ENCODE data around the gene ATG101.
A peak's percentile ranks its signal among the peaks of the same experiment; 100 is the strongest.
"Not testable (repeated sequence)": the region's sequence is repeated elsewhere in the genome, so short reads cannot be mapped to it uniquely, and the experiment has no call there.

Gene ATG101

DNA sequence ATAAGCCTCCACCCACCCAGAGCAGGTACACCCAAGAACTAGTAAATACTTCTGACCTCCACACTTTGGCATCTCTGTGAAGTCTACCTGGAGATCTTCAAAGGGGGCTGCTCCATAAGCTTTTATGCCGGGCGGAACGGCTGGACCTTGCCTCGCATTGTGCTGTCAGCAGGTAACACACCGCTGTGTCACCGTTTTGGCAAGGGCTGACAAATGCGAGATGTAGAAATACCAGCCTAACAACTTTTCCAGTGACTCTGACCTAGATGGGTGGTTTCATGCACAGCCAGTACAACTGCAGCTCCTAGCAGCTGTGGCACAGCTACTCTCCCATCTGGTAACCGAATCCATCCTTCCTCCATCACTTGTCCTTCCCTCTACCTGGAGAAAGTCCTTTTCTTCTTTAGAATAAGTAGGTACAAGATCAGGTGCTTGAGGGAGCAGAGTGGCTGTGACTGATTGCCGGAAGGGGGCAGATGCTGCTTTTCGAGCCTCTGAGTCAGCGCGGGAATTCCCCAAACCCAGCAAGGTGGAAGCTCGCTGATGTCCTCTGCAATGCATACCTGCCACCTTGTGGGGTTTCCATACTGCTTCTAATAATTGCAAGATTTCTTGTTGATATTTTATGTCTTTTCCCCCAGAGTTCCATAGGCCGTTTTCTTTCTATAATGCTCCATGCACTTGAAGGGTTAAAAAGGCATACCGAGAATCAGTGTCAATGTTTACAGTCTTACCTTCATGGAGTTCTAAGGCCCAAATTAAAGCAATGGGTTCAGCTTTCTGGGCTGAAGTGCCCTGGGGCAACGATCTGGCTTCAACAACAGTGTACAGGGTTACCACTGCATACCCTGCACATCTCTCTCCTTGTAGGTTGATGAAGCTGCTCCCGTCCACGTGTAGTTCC, 46.7 kb downstream of the ATG101 start:
- peak; percentile 76 for DNase-seq

GRCh38 chr12:52117806-52118475, 48.2 kb downstream of the ATG101 start:
- not testable (repeated sequence) for DNase-seq

GRCh38 chr12:52119398-52120254, 49.8 kb downstream of the ATG101 start:
- peak; percentile 41 for DNase-seq

DNA sequence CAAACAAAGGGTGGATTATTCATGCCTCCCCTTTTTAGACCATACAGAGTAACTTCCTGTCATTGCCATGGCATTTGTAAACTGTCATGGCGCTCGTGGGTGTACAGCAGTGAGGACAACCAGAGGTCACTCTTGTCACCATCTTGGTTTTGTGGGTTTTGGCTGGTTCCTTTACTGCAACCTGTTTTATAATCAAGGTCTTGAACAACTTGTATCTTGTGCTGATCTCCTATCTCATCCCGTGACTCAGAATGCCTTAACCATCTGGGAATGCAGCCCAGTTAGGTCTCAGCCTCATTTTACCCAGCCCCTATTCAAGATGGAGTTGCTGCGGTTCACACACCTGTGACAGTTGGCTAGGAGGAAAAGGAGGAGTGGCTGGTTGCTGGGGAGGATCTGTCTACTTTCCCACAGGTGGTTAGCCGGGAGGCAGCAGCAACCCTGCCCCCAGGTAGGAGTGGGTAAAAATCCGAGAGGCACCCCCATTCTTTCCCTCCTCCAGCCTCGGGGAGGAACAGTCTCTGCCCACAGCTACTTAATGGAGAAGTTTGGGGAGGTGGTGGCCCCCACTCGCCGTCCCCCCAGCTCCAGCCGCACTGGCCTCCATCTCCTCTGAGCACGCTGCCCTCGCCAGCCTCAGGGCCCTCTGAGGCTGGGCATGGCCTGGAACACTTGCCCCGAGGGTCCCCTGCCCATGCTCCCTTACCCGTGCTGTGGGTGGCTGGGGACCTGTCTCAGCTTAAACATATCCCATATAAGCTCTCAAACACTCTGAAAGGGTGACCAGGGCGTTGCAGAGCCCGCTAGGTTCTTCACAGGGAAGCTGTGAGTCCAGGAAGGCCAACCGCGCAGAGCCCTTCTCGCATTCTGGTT, 51.4 kb downstream of the ATG101 start:
- DNase-seq: no peak

DNA sequence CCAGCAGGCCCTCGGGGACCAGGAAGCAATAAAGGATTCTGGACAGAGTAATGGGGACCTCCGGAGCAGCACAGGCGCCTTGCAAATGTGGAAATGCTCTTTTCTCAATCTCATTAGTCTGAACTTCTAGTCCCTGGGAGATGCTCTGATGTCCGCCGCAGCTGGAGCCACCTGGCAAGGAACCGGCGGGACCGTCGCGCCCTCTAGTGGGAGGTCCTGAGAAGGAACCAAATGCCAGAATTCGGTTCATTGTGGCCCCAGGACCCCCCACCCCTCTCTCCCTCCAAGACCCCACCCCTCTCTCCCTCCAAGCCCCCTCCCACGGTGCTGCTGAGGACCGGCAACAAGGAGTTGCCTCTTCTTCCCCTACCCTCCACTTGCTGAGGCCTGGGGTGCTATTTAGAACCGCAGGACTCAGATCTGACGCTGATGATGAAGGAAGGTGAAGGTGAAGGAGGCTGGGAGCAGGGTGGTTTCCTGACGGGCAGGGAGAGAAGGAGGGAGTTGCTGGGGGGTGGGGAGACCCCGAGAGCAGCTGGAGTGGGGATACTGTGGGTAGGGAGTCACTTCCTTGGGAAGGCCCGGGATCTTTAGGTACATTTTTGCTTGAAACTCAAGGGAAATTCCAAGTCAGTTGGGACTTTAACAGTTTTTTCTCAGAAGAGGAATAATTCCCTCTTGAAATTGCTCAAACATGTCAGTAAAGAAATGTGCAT, 52.2 kb downstream of the ATG101 start:
- DNase-seq: peak; percentile 63

- DNase-seq: no peak
These were observed 52.7 kb downstream of the ATG101 start for GRCh38 chr12:52122540-52122871.

- no peak for DNase-seq
These were observed 53.1 kb downstream of the ATG101 start for GRCh38 chr12:52122904-52123303.

GRCh38 chr12:52123487-52124186, 53.9 kb downstream of the ATG101 start:
- DNase-seq: no peak

- no peak for DNase-seq
These were observed 55.7 kb downstream of the ATG101 start for GRCh38 chr12:52125476-52125900.

DNA sequence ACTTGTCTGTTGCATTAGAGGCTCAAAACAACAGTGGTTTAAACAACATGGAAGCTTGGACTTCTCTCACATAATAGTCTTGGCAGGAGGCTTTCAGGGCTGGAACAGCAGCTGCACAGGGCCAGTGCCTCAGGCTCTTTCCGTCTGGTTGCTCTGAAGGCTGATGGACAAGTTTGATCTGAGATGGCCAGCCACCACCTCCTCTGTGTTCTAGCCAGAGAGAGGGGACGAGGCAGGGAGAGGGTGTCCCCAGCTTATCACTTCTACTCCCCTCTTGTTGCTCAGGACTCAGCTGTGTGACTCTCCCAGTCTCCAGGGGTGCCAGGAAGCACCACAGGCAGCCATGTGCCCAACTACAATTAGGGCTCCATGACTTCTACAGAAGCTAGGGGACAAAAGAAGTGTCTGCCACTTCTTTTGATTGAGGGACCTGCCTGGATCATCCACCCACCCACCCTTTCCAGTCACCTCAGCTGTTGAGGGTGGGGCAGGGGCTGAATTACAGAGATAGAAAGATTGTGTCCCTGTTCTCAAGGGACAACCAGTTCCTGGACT, 56.3 kb downstream of the ATG101 start:
- DNase-seq: no peak

Data from CD4-positive, alpha-beta T cell treated with Interleukin-10 for 1 hour (primary cell).